Measurements from ENCODE around the gene P3R3URF.

P3R3URF gene

DNA sequence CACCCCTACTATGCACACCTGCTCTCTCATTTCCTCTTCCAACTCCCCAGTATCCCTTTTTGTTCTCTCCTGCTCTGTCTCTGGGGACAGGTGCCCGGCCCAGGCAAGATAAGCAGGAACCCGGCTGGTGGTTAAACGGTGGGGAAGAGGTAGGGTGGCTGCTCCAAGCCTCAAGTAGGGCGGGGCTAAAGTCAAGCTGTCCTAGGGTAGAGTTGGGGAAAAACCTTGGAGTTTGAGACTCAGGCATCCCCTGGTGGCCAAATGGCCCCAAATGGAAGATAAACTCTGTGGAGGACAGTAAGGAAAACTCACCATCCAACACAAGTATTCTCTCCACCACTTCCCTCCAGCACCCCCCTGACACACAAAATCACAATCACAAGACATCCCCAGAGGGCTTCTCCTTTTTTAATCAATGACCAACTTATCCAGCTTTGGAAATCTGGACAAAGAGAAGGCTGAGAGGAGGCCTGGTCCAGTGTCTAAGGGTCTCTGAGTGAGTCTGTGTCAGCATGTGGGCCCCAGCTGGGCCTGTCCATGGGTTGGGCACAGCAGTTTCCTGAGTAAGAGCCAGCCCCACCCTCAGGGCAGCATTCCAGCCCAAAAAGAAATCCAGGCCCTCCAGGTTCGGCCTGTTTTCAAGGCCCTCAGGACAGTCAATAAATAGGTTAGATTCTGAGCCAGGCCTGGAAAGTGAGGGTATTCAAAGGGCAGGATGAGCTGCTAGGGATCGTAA lies 12.2 kb upstream of the P3R3URF start:
- no peak for DNase-seq (ENCODE audit: low read depth)
- TF ChIP-seq, protein P1, sequence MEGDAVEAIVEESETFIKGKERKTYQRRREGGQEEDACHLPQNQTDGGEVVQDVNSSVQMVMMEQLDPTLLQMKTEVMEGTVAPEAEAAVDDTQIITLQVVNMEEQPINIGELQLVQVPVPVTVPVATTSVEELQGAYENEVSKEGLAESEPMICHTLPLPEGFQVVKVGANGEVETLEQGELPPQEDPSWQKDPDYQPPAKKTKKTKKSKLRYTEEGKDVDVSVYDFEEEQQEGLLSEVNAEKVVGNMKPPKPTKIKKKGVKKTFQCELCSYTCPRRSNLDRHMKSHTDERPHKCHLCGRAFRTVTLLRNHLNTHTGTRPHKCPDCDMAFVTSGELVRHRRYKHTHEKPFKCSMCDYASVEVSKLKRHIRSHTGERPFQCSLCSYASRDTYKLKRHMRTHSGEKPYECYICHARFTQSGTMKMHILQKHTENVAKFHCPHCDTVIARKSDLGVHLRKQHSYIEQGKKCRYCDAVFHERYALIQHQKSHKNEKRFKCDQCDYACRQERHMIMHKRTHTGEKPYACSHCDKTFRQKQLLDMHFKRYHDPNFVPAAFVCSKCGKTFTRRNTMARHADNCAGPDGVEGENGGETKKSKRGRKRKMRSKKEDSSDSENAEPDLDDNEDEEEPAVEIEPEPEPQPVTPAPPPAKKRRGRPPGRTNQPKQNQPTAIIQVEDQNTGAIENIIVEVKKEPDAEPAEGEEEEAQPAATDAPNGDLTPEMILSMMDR (IDR thresholded peaks at IDR 0.05; ENCODE audit: control insufficient read depth, extremely low read depth, insufficient read depth) = no peak

GRCh38 chr1:46187106-46187869 lies 11.0 kb upstream of the P3R3URF start:
- DNase-seq (ENCODE audit: low read depth) = no peak
- TF ChIP-seq, protein P1 (IDR thresholded peaks at IDR 0.05; ENCODE audit: control insufficient read depth, extremely low read depth, insufficient read depth) = no peak
- no peak overlapping the region for H3K4me3 ChIP-seq (ENCODE audit: low read depth, low read length)

More for the DNA sequence above, 12.2 kb upstream of the P3R3URF start:
- no peak overlapping the region for H3K4me3 ChIP-seq (ENCODE audit: low read depth, low read length)

DNA sequence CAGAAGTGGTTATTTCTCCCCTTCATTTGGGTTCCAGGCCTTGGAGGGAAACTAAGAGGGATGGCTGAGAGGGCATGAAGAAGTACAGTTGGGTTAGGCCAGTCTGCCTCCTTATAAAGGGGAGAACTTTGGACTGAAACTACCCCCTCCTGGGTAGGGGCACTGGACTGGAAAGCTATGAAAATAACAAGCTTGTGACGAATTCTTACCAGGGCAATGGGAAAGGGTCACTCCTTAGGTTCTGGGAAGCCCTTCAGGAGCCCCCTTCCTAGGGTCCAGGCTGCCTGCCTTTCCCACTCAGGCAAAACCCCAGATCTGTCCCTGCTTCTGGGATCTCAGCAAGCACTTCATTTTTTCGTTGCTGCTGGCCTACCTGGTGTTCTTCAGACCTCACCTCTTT lies 9.8 kb upstream of the P3R3URF start:
- TF ChIP-seq, protein P1 (IDR thresholded peaks at IDR 0.05; ENCODE audit: control insufficient read depth, extremely low read depth, insufficient read depth) = no peak
- H3K4me3 ChIP-seq (ENCODE audit: low read depth, low read length) = no peak overlapping the region
- no peak for DNase-seq (ENCODE audit: low read depth)

GRCh38 chr1:46184920-46185658 lies 8.8 kb upstream of the P3R3URF start:
- no peak for DNase-seq (ENCODE audit: low read depth)
- H3K4me3 ChIP-seq (ENCODE audit: low read depth, low read length) = no peak overlapping the region
- TF ChIP-seq, protein P1 (IDR thresholded peaks at IDR 0.05; ENCODE audit: control insufficient read depth, extremely low read depth, insufficient read depth) = no peak

DNA sequence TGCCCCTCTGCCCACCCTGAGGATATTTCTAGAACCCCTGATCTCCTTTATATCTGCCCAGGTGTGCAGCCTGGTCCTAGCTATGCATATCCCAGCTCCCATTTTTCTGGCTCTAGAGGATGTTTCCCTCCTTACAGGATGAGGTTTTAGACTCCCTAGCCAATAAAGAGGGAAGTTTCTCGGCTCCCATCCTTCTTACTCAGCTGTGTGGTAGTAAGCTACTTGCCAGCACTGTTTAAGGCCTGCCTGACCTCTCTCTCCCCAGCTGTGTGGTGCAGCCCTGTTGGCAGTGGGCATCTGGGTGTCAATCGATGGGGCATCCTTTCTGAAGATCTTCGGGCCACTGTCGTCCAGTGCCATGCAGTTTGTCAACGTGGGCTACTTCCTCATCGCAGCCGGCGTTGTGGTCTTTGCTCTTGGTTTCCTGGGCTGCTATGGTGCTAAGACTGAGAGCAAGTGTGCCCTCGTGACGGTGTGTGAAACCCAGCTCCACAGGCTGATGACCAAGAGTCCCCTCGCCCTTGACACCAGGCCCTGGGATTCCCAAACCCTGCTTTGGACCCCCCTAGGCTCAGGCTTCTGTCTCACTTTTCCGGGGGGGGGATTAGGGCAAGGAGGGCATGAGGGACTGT lies 7.8 kb upstream of the P3R3URF start:
- H3K4me3 ChIP-seq (ENCODE audit: low read depth, low read length) = peak overlapping the region; percentile 20; the same call in 1 of the 2 replicates
- DNase-seq (ENCODE audit: low read depth) = no peak
- TF ChIP-seq, protein P1 (IDR thresholded peaks at IDR 0.05; ENCODE audit: control insufficient read depth, extremely low read depth, insufficient read depth) = no peak

DNA sequence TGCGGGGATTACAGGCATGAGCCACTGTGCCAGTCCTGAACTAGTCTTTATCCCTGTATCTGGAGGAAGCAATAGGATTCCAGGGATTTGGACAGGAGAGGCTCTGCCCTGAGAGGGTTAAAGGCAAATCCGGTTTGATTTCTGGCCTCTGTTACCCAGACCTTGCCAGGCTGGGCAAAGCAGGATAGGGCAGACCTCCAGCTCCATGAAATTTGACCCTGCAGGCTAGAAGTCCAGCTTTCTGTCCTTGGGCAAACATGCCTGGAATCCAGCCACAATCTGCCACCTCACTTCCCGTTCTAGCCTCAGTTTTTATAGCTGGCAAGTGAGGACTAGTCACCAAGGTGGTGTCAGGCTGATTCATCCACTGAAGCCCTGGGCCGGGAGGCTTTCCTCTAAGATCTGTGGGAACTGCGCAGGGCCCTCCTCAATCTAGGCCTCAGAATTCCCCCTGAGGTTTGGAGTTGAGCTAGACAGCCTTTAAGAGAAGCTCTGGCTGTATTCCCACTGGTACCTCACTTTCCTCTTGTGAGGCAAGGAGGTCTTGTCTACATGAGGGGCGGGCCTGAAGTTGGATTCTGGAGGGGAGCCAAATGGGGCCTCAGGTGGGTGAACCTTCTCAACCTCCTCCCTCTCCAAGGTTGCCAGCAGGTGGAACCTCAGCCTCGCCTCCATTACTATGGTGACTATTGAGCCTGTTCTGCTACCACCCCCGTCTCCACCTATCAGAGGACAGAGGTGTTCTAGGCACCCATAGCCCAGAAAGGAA lies 7.0 kb upstream of the P3R3URF start:
- H3K4me3 ChIP-seq (ENCODE audit: low read depth, low read length) = peak overlapping the region; percentile 20
- TF ChIP-seq, protein P1 (IDR thresholded peaks at IDR 0.05; ENCODE audit: control insufficient read depth, extremely low read depth, insufficient read depth) = no peak
- peak; percentile 100 for DNase-seq (ENCODE audit: low read depth)

Data from LNCaP clone FGC (cell line).